ENCODE results near the gene SLC25A47.
"Not testable (repeated sequence)": the region's sequence is repeated elsewhere in the genome, so short reads cannot be mapped to it uniquely, and the experiment has no call there.

SLC25A47 gene

DNA sequence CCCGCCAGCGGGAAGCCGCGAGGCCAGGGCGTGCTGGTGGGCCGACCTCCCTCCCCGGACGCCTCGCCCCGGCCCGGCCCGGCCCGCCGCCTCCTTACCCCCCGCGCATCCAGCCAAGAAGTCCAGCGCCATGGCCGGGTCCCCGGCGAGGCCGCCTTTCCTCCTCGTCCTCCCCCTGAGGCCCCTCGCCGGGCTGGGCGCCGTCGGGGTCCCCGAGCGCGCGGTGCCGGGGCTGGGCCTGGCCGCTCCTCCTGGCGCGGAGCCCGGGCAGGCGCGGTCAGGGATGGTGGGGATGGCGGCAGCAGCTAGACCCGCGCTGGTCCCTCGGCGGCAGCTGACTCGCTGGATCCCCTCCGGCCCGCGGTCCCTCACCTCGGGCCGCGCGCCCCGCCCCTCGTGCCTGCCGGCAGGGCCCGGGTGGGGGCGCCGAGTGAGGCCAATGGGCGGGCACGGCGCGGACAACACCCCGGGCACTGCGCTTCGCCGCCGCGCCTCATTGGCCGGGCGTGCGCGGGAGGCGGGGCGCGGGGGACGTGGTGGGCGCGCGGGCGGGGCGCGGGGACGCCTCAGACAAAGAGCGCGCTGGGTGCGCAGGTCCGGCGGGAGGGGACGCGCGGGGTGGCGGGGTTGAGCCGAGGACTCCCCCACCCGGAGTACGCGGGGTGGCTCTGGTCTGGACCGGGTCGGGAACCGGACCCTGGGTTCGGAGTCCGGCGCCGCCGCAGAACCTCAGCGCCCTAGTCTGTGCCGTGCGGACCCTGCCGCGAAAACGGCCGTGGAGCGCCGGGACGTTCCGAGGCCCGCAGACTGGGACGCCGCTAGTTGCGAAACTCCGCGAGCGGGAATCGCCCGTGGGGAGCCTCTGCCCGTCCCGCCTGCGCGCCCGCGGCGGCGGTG, 16.8 kb upstream of the SLC25A47 start, which contains the start of gene SLC25A29:
Gene SLC25A29, minus strand, starts transcription at position 344 of the 897 bp plus-strand sequence. Its CDS starts 212 bp downstream, at position 132.
- DNase-seq, result peak; percentile 99

DNA sequence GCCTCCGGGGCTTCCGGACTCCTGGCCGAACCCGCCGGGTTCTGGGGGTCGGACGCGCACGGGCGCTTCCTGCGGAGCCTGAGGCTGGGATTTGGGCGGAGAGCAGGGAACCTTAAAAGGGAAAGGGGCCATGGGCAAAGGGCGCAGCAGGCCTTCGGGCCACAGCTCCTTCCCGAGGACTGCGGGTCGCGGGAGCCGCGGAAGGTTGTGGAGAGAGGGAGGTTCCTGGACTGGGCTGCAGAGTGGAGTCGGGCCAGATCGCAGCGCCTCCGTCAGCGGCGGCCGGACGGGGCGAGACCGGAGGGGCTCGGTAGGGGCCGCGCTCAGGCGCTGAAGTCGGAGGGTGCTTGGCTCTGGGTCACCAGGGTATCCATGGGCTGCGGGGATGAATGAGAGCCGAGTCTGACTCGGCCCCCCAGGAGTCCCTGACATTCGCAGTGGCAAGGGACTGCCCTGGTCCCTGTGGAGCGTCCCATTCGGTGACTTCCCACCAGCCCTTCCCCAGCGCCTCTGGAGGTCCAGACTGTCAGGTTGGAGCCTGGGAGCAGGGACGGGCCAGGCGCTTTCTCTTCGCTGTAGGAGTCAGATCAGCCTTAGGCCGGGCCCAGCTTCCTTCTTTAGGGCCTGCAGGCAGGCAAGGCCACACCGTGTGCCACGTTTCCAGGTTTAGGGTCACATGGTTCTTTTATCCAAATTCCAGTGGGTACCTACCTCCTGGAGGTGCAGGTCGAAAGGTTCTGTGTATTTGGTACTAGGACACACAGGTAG, 16.0 kb upstream of the SLC25A47 start:
- DNase-seq, result no peak

DNA sequence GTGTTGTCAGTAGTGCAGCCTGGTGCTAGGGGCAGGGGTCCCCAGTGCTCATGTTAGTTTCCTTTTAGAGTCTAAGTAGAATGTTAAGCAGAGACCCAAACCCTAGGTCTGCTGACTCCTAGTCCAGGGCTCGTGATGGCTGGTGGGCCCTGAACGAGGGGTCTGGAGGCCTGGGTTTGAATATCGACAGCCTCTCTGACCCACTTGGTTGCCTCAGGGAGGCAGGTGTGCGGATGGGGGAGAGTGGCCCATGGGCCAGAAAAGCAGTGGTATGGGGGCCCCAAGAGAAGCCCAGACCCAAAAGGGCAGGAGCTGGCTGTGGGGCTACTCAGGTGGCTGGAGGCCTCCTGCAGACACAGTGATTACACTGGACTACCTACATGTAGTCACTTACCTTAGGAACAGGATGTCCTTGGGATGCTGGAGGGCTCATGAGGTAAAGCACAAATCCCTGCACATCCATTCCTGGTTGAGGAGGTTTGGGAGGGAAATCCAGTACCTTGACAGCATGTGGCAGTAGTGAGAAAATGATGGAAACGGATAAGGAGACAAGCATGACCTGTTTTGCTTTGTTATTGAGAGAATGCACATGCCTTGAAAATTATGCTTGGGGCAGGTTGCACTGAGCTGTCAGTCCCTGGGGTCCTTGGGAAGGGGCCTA, 15.2 kb upstream of the SLC25A47 start:
- no peak for DNase-seq

DNA sequence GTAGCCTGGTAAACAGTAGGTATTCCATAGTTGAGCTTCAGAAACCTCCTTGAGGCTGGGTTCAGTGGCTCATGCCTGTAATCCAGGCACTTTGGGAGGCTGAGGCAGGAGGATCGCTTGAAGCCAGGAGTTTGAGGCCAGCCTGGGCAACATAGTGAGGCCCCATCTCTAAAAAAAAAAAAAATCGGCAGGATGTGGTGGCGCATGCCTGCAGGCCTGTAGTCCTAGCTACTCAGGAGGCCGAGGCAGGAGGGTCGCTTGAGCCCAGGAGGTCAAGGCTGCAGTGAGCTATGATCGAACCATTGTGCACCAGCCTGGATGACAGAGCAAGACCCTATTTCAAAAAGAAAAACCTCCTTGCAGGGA, 14.7 kb upstream of the SLC25A47 start:
- DNase-seq, result not testable (repeated sequence)

DNA sequence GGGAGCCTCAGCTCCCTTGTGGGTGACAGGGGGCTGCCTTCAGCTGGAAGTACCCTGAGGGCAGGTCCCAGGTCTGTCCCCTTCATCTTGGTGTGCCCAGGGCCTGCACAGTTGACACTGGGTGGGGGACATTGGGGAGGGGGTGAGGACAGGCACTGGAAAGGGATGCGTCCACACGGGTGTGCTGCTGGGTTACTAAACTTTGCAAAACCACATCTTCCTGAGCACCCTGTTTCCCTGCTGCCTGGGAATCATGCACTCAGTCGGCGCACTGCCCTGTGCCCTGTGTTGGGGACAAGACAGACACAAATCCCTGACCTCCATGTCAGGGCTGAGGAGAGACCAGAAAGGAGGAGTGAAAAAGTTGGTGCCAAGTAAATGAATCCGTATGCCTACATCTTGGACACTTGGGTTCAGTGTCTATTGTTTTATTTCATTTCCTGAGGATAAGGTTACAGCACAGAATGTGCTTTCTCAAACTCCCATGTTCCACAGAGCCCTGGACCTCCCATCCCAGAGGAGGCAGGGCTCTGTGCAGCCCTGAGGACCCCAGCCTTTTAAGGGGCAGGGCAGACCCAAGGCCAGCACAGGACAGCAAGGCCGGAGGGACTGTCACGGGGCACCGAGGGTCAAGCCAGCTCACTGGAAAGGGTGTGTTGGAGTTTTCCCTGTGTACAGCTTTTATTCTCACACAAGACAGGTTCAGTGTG, 14.0 kb upstream of the SLC25A47 start:
- DNase-seq, result no peak

DNA sequence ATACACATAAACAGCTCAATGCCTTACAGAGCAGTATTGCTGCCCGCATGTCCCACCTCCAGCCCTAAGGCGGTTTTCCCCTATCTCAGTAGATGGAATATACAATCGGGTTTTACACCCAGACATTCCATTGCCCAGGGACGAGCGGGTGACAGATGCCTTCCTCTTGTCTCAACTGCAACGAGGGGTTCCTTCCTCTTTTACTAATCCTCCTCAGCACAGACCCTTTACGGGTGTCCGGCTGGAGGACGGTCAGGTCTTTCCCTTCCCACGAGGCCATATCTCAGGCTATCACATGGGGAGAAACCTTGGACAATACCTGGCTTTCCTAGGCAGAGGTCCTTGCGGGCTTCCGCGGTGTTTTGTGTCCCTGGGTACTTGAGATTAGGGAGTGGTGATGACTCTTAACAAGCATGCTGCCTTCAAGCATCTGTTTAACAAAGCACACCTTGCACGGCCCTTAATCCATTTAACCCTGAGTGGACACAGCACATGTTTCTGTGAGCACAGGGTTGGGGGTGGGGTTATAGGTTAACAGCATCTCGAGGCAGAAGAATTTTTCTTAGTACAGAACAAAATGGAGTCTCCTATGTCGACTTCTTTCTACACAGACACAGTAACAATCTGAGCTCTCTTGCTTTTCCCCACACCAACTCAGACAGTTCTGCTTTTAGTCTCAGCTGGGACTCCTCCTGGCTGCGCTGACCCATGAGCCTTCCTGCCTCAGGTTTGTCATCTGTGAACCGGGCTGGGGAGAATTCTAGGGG, 10.8 kb upstream of the SLC25A47 start:
- not testable (repeated sequence) for DNase-seq

DNA sequence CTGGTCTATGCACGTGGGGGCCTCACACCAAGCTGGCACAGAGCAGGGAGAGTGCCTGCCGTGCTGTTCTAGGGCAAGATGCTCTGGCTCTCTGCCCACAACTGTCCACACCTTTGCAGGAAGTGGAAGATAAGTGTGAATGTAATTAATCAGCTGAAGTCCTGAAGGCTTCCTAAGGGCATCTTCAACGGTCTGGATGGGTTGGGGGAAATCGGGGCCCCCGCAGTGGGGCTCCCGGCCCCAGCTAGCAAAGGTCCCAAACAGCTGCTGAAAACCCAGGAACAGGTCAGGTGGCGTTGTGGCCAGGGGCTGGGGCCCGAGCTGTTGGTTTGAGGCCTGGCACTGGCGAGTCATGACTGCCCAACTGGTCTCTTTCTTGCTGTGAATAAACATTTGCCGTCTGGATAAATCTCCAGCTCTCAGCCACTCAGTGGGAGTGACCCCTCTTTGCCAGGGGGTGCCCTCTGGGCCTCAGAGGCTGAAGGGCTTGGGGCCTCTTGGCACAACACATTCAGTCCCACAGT, 10.2 kb upstream of the SLC25A47 start:
- DNase-seq, result no peak

DNA sequence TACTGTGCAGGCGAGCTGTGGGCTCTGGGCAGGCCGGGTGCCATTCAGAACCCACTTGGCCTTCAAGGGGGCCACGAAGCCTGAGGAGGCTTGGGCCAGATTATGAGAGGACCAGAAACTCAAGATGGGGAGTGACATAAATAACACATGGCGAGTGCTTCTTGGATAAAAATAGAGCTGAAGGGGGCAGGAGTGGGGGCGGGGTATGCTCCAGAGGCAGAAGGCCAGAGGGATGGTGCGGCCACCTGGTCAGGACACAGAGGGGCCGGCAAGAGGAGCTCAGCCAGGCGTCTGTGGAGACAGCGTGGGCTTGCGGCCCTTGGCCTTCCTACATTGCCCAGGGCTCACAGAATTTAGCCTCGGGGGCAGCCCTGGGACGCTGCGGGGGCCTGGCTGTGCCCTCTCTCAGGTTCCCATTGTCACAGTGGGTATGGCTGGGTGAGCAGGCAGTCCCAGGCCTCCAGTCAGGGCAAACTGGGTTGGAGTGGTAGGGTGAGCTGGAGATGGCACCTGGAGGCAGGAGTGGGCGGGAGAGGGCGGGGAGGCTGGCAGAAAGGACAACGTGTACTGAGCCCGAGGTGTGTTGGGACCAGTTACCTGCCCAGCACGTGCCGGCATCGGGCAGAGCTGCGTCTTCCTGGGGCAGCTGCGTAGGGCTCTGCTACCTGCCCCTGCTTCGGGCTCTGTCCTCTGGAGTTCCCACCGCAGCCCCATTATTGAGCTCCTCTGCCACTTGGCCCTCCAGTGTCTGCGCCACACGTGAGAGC, 9.5 kb upstream of the SLC25A47 start:
- DNase-seq, result no peak

DNA sequence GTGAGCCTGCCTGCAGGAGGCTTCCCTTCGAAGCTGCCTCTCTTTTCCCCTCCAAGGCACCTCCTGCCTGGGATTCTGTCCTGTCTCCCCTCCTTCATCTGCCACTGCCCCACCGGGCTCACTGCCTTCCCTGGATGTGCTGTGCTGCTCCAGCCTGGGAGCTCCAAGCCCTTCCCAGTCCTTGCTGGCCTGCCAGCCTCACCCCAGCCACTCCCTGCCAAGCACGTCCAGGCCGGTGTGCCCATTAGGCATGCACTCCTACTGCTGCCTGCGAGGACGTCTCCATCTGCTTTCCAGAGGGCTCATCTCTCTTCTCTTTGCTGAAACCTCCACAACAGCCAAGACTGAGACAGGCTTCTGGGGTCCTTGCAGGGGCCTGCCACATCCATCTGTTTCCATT, 8.4 kb upstream of the SLC25A47 start:
- no peak for DNase-seq

DNA sequence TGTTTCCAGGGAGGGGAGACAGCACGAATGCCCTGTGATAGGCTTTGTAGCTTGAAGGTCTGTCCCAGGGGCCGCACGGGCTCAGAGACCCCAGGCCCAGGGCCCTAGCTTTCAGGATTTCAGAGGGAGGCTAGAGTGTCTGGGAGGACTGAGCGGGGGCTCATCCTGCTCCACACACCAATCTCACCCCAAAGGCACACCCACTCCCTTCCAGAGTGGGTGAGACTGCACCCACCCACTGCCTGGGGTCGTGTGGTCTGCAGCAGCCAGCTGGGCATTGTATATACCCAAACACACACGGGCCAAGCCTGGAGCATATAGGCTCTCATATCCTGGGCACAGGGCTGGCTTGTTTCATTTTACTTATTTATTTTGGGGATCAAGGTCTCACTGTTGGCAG, 5.8 kb upstream of the SLC25A47 start:
- DNase-seq, result no peak

DNA sequence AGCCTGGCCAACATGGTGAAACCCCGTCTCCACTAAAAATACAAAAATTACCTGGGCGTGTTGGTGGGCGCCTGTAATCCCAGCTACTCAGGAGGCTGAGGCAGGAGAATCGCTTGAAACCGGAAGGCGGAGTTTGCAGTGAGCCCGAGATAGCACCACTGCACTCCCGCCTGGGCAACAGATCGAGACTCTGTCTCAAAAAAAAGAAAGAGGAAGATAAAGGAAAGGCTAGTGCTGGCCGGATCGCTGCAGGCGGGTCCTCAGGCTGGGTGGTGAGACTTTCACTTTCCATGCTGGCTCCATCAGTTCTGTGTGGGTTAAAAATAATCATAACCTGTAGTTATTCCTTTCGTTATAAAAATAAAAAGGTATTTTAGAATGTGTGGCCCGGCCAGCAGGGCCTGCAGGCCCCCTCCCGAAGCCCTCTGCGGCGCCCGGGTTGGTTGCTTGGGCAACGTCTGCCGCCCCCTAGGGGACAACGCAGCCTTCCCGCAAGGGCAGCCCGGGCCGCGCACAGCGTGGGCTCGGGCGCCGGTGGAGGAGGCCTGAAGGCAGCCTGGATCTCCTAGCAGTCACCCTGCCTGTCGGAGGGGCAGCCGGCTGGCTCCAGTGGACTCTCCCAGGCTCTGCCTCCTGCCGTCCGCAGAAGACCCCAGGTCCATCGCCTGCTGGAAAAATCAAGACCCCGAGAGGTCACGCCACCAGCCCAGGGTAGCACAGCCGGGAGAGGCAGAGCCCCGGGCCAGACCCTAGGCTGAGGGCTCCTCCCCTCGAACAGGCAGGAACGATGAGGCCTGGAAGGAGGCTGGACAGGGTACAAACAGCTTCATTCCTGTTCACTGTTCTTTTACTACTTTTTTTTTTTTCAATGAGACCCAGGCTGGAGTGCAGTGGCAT, 5.0 kb upstream of the SLC25A47 start:
- DNase-seq, result no peak

DNA sequence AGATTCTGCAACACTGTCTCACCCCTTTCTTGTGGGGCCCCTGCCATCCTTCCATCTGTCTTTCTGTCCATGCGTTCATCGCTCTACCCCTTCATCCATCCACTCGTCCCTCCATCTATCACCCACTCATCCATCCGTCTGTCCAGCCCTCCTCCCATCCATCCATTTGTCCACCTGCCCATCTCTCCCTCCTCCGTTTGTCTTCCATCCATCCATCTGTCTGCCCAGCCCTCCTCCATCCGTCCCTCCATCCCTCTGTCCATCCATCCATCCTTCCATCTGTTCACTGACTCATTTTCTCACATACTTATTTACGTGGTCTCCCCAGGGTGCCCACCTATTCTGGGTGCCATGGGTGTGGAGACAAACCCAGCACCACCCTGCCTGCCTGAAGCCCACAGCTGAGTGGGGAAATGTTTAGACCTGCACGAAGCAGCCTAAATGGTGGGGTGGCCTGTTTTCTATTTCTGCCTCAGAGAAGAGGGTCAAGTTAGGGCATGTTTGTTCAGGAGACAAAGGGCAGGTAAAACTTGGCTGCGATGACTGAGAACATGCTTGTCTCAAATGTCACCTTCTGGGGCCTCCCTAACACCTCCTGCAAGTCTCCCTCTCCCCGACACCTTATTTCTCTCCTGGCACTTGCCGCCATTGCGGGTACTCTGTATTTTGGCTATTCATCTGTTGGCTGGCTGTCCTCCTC, 2.8 kb upstream of the SLC25A47 start:
- no peak for DNase-seq

DNA sequence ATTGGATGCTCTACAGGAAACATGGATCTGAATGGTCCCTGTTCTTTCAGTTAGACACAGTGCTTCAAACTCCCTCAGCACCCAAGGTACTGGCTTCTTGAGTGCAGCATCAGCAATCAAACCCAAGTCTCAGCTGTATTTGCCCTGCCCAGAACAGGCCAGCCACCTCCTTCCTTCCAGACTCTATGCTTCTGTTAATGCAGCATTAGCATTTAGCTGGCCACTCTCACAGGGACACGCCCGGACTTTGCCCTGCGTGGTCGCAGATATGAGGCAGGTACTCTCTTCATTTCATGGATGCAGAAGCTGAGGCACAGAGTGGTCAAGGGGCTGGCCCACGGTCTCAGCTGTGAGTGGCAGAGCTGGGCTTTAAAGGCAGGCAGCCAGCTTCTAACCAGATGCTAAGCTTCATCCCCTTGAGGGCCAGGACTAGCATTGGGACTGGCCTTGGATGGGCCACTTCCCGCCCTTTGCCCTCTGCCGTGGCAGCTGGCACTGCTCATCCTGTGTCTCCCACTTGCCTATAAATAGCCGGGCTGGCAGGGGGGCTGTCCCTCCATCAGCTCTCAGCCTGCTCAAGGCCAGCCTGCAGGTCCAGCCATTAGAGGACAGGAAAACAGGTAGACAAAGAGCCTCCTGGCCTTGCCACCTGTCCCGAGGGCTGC, 1.5 kb upstream of the SLC25A47 start:
- no peak for DNase-seq

DNA sequence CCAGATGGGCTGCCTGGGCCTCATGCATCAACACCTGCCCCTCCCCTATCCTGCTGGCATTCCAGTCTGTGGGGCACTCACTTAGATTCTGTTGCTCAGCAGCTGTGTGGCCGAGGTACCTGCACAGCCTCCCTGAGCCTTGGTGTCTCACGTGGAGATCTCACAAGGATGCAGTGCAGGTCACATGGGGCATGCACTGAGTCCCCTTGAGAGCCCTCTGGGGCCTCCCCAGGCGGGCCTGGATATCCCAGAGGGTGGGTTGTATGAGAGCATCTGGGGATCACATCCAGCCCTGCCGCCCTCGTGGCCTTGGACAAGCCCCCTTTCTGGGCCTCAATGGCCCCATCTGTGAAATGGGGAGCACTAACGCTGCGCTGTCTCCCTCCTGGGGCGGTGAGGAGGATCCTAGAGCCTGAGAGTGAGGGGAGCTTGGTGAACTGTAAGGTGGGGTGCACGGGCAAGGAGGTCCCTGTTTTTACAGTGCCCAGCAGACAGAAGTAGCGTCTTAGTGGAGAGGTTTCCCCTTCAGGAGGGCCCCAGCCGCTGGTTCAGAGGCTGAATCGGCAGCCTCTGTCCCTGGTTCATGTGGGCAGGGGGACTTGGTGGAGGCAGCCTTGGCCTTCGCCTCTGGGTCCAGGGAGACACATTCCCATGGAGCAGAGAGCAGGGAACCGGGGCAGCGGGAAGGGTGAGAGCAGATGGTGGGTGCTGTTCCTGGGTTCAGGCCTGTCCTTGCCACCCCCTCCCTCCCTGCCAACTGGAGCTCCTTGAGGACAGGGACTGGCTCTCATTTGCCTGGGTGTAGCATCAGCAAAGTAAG, 791 bp upstream of the SLC25A47 start:
- no peak for DNase-seq

DNA sequence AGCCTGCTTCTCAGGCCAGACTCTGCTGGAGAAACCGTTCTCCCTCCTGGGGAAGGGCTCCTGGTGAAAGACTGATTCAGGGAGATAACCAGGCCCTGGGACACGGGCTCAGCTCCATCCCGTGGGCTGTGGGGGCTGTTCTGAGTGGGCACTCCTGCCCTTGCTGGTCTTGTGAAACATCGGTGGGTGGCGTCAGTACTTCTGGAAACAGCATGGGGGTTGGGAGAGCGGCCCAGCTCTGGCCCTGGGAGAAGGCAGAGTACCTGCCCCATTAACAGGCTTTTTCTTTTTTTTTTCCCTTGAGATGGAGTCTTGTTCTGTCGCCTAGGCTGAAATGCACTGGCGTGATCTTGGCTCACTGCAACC, 786 bp downstream of the SLC25A47 start:
- no peak for DNase-seq

DNA sequence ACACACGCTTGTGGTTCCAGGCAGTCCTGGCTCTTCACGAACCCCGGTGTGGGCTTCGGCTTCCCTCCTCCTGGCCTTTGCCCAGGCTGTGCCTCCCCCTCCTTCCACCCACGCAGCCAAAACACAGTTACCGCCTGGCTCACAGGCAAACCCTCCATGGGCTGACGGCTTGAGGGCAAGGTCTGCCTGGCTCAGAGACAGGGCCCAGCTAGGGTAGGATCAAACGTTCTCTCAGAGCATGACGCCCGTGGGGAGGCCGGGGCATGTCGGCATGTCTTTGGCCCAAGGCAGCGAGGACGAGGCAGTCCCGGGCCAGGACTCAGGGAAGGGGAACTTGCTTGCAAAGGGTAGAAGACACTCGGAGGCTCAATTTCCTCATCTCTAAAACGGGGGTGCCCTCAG, 2.1 kb downstream of the SLC25A47 start:
- no peak for DNase-seq

DNA sequence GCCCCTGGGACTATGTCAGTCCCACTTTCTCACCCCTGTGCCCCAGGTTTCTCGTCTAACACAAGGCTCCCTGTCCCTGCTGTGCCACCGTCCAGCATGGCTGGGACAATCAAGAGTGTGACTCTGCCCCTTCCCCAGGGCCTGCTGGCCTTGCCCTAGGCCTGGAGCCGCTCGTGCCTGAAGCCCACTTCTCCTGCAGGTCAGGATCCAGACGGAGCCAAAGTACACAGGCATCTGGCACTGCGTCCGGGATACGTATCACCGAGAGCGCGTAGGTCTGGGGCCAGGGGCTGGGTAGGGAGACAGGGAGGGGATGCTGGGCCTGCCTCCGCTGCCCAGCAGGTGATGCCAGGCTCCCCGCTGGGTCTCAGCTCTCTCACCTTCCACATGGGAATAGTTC, 2.8 kb downstream of the SLC25A47 start:
- no peak for DNase-seq

DNA sequence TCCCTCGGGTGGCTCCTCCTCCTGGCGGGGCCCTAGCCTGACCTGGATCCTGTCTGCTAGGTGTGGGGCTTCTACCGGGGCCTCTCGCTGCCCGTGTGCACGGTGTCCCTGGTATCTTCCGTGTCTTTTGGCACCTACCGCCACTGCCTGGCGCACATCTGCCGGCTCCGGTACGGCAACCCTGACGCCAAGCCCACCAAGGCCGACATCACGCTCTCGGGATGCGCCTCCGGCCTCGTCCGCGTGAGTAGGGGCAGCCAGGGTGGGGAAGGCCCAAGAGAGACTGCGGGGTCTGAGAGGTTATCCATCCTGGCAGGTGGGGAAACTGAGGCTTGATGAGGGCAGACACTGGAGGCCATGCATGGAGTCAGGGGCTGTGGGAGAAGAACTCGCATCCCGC, 4.0 kb downstream of the SLC25A47 start:
- no peak for DNase-seq

All from 8988T (cell line).